Common myeloid progenitor, CD34-positive (primary cell): ENCODE measurements around the gene MPZ.

ENCODE experiments used
- CTCF ChIA-PET: fragments of 350-600 bp; sonication (Branson Sonifier 250); formaldehyde crosslinking; loops from one replicate; lab custom pipeline; 2021; ENCODE audit warnings: antibody characterized with exemption; lab: Charles Lee
- POLR2A ChIA-PET: fragments of 350-600 bp; sonication (Branson Sonifier 250); formaldehyde crosslinking; loops from one replicate; lab custom pipeline; 2021; ENCODE audit warnings: antibody characterized with exemption; lab: Charles Lee
- DNase-seq, 3 donors: peaks; one replicate each; pipeline versions ENCODE4 v3.0.0 to v3.0.0-alpha.2; 2013
- H3K27ac ChIP-seq, 2 experiments: 1 replicate in 1 of 2; 2 replicates in 1 of 2; pipeline ENCODE4 v1.7.0; 2013; ENCODE audit warnings: inconsistent platforms in 2 of 2, low read length in 2 of 2, mild to moderate bottlenecking in 2 of 2, low read depth in 1 of 2, moderate library complexity in 1 of 2; ENCODE audit not compliant: severe bottlenecking in 2 of 2, insufficient read depth in 1 of 2, poor library complexity in 1 of 2
- H3K27me3 ChIP-seq, 5 experiments: replicated peaks in 2 of 5; 1 replicate in 3 of 5; 2 replicates in 2 of 5; pipeline versions ENCODE4 v1.6.1 to v1.7.0; 2013; ENCODE audit warnings: low read length in 4 of 5, mild to moderate bottlenecking in 2 of 5, moderate library complexity in 2 of 5, inconsistent platforms in 1 of 5; ENCODE audit not compliant: insufficient read depth in 5 of 5, control insufficient read depth in 4 of 5
- H3K36me3 ChIP-seq, 4 experiments: 1 replicate in 2 of 4; 2 replicates in 2 of 4; pipeline versions ENCODE4 v1.6.1 to v1.7.0; 2013; ENCODE audit warnings: low read length in 3 of 4, control low read depth in 1 of 4, mild to moderate bottlenecking in 1 of 4; ENCODE audit not compliant: control insufficient read depth in 4 of 4, insufficient read depth in 4 of 4
- H3K4me1 ChIP-seq, 4 experiments: 1 replicate in 3 of 4; 2 replicates in 1 of 4; pipeline versions ENCODE4 v1.6.1 to v1.7.1; 2013; ENCODE audit warnings: low read length in 3 of 4, mild to moderate bottlenecking in 3 of 4, control low read depth in 1 of 4, inconsistent platforms in 1 of 4, moderate library complexity in 1 of 4; ENCODE audit not compliant: control insufficient read depth in 4 of 4, insufficient read depth in 4 of 4; ENCODE audit errors: control extremely low read depth in 1 of 4
- H3K4me3 ChIP-seq, 7 experiments: 1 replicate in 4 of 7; 2 replicates in 3 of 7; pipeline versions ENCODE4 v1.5.1 to v1.7.0; 2013; ENCODE audit warnings: mild to moderate bottlenecking in 7 of 7, low read length in 6 of 7, moderate library complexity in 6 of 7, inconsistent platforms in 2 of 7, low read depth in 2 of 7, control low read depth in 1 of 7; ENCODE audit not compliant: insufficient read depth in 4 of 7, control insufficient read depth in 1 of 7; ENCODE audit errors: extremely low read depth in 1 of 7
- H3K9me3 ChIP-seq, 5 experiments: 1 replicate in 4 of 5; 2 replicates in 1 of 5; pipeline versions ENCODE4 v1.6.1 to v1.7.1; 2013; ENCODE audit warnings: low read length in 4 of 5, mild to moderate bottlenecking in 2 of 5, inconsistent platforms in 1 of 5, low read depth in 1 of 5, moderate library complexity in 1 of 5; ENCODE audit not compliant: control insufficient read depth in 4 of 5, insufficient read depth in 2 of 5; ENCODE audit errors: control extremely low read depth in 1 of 5
- WGBS: methylation state at CpG from one replicate; pipeline ENCODE4 v1.1.5; 2013; ENCODE audit not compliant: insufficient coverage; 5-methylcytosine and 5-hydroxymethylcytosine counted together

MPZ gene

GRCh38 chr1:161287482-161288054, 22.2 kb downstream of the MPZ start:
- Histone ChIP-seq H3K27ac (no peak overlapping the region), H3K4me1 (peaks cover 0 to 7% (median 0%) of the 10 kb centered on the region in 4 experiments), H3K9me3 (no peaks in the 10 kb centered on the region), H3K27me3 (no peaks in the 10 kb centered on the region), H3K4me3 (no peak overlapping the region), H3K36me3 (no peaks in the 10 kb centered on the region)
- ChIA-PET CTCF (interaction anchor here (0.5 to 2.3 kb wide), 13 partner anchors 11 to 96 kb away, joined by 3 to 15 read pairs (median 4); partner anchors contain the start of gene APOA2), POLR2A (no interaction called here)
- peak in 2 of 3 donors; percentile 23 to 33 for DNase-seq
- WGBS: 100% methylated on average over 2 of the region's 3 CpGs

- CTCF ChIA-PET: no interaction called here
Measured at GRCh38 chr1:161285521-161285920, 24.2 kb downstream of the MPZ start.

GRCh38 chr1:161285113-161285512, 24.7 kb downstream of the MPZ start:
- no peak for DNase-seq
- Histone ChIP-seq H3K4me1 (peaks cover 0 to 7% (median 0%) of the 10 kb centered on the region in 4 experiments), H3K36me3 (no peaks in the 10 kb centered on the region), H3K9me3 (no peaks in the 10 kb centered on the region), H3K4me3 (no peak overlapping the region), H3K27ac (no peak overlapping the region), H3K27me3 (no peaks in the 10 kb centered on the region)
- POLR2A ChIA-PET: no interaction called here
- 100% methylated on average over 1 of the region's 2 CpGs for WGBS
- CTCF ChIA-PET: interaction anchor here (1.6 kb wide), 1 partner anchor 40 kb away, joined by 5 read pairs; no protein-coding TSS in a partner anchor

More at GRCh38 chr1:161285521-161285920, 24.2 kb downstream of the MPZ start:
- Histone ChIP-seq H3K36me3 (no peaks in the 10 kb centered on the region), H3K9me3 (no peaks in the 10 kb centered on the region), H3K4me3 (no peak overlapping the region), H3K4me1 (peaks cover 0 to 7% (median 0%) of the 10 kb centered on the region in 4 experiments), H3K27me3 (no peaks in the 10 kb centered on the region), H3K27ac (no peak overlapping the region)
- POLR2A ChIA-PET: no interaction called here
- 100% methylated on average over 4 of the region's 5 CpGs for WGBS
- DNase-seq: no peak

- Histone ChIP-seq H3K27me3 (no peaks in the 10 kb centered on the region), H3K4me1 (peaks cover 0 to 5% (median 0%) of the 10 kb centered on the region in 4 experiments), H3K27ac (no peak overlapping the region), H3K9me3 (no peaks in the 10 kb centered on the region), H3K36me3 (no peaks in the 10 kb centered on the region), H3K4me3 (no peak overlapping the region)
- WGBS: no CpG with 5 or more reads among the region's 1 CpG
- no peak for DNase-seq
- ChIA-PET POLR2A (interaction anchor here (0.5 to 0.9 kb wide), 3 partner anchors 8 to 44 kb away, joined by 3 to 4 read pairs (median 3); no protein-coding TSS in a partner anchor), CTCF (interaction anchor here (0.6 to 1.9 kb wide), 10 partner anchors 8 to 62 kb away, joined by 3 to 6 read pairs (median 4); partner anchors contain the start of genes APOA2 and NR1I3)
Measured at GRCh38 chr1:161282991-161283390, 26.8 kb downstream of the MPZ start.

- WGBS: 78% methylated on average over 1 of the region's 3 CpGs
- DNase-seq: no peak
- CTCF ChIA-PET: interaction anchor here (1.1 to 2.0 kb wide), 6 partner anchors 9 to 48 kb away, joined by 3 to 10 read pairs (median 6); no protein-coding TSS in a partner anchor
Measured at GRCh38 chr1:161274874-161275273, 34.9 kb downstream of the MPZ start.

GRCh38 chr1:161273402-161273801, 36.4 kb downstream of the MPZ start:
- CTCF ChIA-PET: interaction anchor here (1.0 to 2.0 kb wide), 6 partner anchors 14 to 48 kb away, joined by 3 to 10 read pairs (median 4); partner anchors contain the start of gene TOMM40L
- DNase-seq: no peak
- H3K4me1 ChIP-seq: no peaks in the 10 kb centered on the region
- no peak overlapping the region for H3K27ac ChIP-seq
- POLR2A ChIA-PET: no interaction called here
- H3K27me3 ChIP-seq: no peaks in the 10 kb centered on the region
- H3K4me3 ChIP-seq: no peak overlapping the region
- no peaks in the 10 kb centered on the region for H3K36me3 ChIP-seq
- H3K9me3 ChIP-seq: no peaks in the 10 kb centered on the region
- 100% methylated on average over 1 of the region's 3 CpGs for WGBS

More at GRCh38 chr1:161274874-161275273, 34.9 kb downstream of the MPZ start:
- Histone ChIP-seq H3K9me3 (no peaks in the 10 kb centered on the region), H3K27me3 (no peaks in the 10 kb centered on the region), H3K4me1 (no peaks in the 10 kb centered on the region), H3K27ac (no peak overlapping the region), H3K36me3 (no peaks in the 10 kb centered on the region), H3K4me3 (no peak overlapping the region)
- POLR2A ChIA-PET: no interaction called here

GRCh38 chr1:161267321-161267720, 42.4 kb downstream of the MPZ start:
- CTCF ChIA-PET: interaction anchor here (0.9 to 1.1 kb wide), 2 partner anchors 19 to 24 kb away, joined by 3 read pairs; no protein-coding TSS in a partner anchor
- Histone ChIP-seq H3K27ac (peak overlapping the region in 1 of 2 experiments; percentile 67), H3K4me1 (peaks cover 2 to 15% (median 10%) of the 10 kb centered on the region in 4 experiments), H3K36me3 (no peaks in the 10 kb centered on the region), H3K9me3 (no peaks in the 10 kb centered on the region), H3K27me3 (peaks cover 0 to 2% (median 0%) of the 10 kb centered on the region in 5 experiments), H3K4me3 (peak overlapping the region in 1 of 7 experiments; percentile 13)
- peak; percentile 63 to 77 (median 73) for DNase-seq
- POLR2A ChIA-PET: no interaction called here
- 7% methylated on average over 2 of the region's 3 CpGs for WGBS
